Mammary epithelial cell (primary cell): ENCODE measurements around the gene ZNF778.

Experiments used
- EZH2 ChIP-seq: IDR thresholded peaks from 2 replicates; pipeline ENCODE4 v1.6.1; 2012; ENCODE audit warnings: low read length, inconsistent platforms, borderline replicate concordance
- TF ChIP-seq, protein P1 (sequence below), 2 donors: IDR thresholded peaks in 1 of 2; conservative IDR thresholded peaks in 1 of 2; 2 replicates each; pipeline ENCODE4 v1.5.1; 2011 to 2012; ENCODE audit warnings: inconsistent platforms in 2 of 2, low read length in 2 of 2, mild to moderate bottlenecking in 2 of 2, control low read depth in 1 of 2, low read depth in 1 of 2; ENCODE audit not compliant: insufficient read depth in 1 of 2; ENCODE audit errors: extremely low read depth in 1 of 2

DNA sequence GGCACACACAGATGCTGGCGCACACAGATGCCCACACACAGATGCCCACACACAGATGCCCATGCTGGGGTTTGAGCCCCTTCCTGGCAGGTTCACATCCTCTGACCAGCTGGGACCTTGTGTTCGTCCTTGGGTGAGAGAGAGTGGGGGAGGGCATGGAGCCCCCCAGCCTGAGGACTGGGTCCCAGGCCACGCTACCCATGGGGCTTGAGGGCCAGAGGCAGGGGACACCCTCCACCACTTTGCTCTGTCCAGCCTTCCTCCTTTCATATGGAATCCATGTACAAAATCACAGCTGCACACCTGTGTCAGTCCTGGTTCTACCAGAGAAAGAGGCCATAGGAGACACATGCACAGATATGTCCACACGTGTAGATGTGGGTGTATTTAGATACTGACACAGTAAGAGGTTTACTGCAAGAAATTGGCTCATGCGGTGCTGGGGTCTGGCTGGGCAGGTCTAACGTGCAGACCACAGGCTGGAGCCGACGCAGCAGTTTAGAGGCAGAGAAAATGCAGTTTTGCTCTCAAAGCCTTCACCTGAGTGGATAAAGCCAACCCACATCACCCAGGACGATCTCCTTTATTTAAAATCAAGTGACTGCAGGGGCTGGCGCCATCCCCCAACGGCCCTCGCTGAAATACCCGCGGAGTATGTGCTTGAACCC lies 28.0 kb upstream of the ZNF778 start:
- TF ChIP-seq, protein P1, sequence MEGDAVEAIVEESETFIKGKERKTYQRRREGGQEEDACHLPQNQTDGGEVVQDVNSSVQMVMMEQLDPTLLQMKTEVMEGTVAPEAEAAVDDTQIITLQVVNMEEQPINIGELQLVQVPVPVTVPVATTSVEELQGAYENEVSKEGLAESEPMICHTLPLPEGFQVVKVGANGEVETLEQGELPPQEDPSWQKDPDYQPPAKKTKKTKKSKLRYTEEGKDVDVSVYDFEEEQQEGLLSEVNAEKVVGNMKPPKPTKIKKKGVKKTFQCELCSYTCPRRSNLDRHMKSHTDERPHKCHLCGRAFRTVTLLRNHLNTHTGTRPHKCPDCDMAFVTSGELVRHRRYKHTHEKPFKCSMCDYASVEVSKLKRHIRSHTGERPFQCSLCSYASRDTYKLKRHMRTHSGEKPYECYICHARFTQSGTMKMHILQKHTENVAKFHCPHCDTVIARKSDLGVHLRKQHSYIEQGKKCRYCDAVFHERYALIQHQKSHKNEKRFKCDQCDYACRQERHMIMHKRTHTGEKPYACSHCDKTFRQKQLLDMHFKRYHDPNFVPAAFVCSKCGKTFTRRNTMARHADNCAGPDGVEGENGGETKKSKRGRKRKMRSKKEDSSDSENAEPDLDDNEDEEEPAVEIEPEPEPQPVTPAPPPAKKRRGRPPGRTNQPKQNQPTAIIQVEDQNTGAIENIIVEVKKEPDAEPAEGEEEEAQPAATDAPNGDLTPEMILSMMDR (conservative IDR thresholded peaks at IDR 0.05 in 1 of 2, IDR thresholded peaks at IDR 0.05 in 1 of 2; ENCODE audit: extremely low read depth in 1 of 2, insufficient read depth in 1 of 2, low read depth in 1 of 2, low read length in 2 of 2), result no peak
- TF ChIP-seq EZH2, result no peak
